Hepatocyte (in vitro differentiated cells): ENCODE data around the gene PTPN12. TPM values are rescaled to one million over a fixed set of nuclear protein-coding genes. Genes with fewer than 3 reads are reported as not detected.
"Not testable (repeated sequence)": the region's sequence is repeated elsewhere in the genome, so short reads cannot be mapped to it uniquely, and the experiment has no call there.

ENCODE experiments used
- DNase-seq: peaks from one replicate; pipeline ENCODE4 v3.0.0-alpha.2; 2016; ENCODE audit warnings: low spot score
- H2AFZ ChIP-seq: fragments of 200-600 bp; sonication (generic); 2 replicates; pipeline ENCODE4 v1.6.0; 2016; ENCODE audit warnings: antibody characterized with exemption, mild to moderate bottlenecking
- H3K27ac ChIP-seq: fragments of 200-600 bp; sonication (generic); 2 replicates; pipeline ENCODE4 v1.5.1; 2016; ENCODE audit warnings: mild to moderate bottlenecking
- H3K27me3 ChIP-seq: fragments of 200-600 bp; sonication (generic); 2 replicates; pipeline ENCODE4 v1.6.1; 2016
- H3K36me3 ChIP-seq: fragments of 200-600 bp; sonication (generic); replicated peaks from 2 replicates; pipeline ENCODE4 v1.5.1; 2016; ENCODE audit warnings: low read depth; ENCODE audit not compliant: insufficient read depth
- H3K4me1 ChIP-seq: fragments of 200-600 bp; sonication (generic); 2 replicates; pipeline ENCODE4 v1.5.1; 2016; ENCODE audit warnings: mild to moderate bottlenecking, moderate library complexity; ENCODE audit not compliant: insufficient read depth
- H3K4me2 ChIP-seq: fragments of 200-600 bp; sonication (generic); 2 replicates; pipeline ENCODE4 v1.6.0; 2016
- H3K4me3 ChIP-seq: fragments of 200-600 bp; sonication (generic); 2 replicates; pipeline ENCODE4 v1.5.1; 2016; ENCODE audit warnings: mild to moderate bottlenecking
- H3K79me2 ChIP-seq: fragments of 200-600 bp; sonication (generic); 2 replicates; pipeline ENCODE4 v1.6.0; 2017; ENCODE audit warnings: mild to moderate bottlenecking
- H3K9me2 ChIP-seq: fragments of 200-600 bp; sonication (generic); replicated peaks from 2 replicates; pipeline ENCODE4 v1.6.0; 2017; ENCODE audit warnings: mild to moderate bottlenecking; ENCODE audit not compliant: insufficient read depth
- H3K9me3 ChIP-seq: fragments of 200-600 bp; sonication (generic); 2 replicates; pipeline ENCODE4 v1.5.1; 2016; ENCODE audit warnings: low read depth, mild to moderate bottlenecking
- H4K20me1 ChIP-seq: fragments of 200-600 bp; sonication (generic); 2 replicates; pipeline ENCODE4 v1.6.0; 2016; ENCODE audit warnings: mild to moderate bottlenecking; ENCODE audit not compliant: insufficient read depth, poor library complexity, severe bottlenecking
- EZH2 ChIP-seq: fragments of 200-600 bp; sonication (generic); IDR thresholded peaks from 2 replicates; pipeline ENCODE4 v1.6.1; 2016; ENCODE audit warnings: antibody characterized with exemption, mild to moderate bottlenecking, borderline replicate concordance
- EZH2phosphoT487 ChIP-seq: fragments of 200-600 bp; sonication (generic); IDR thresholded peaks from one replicate; pipeline ENCODE4 v1.6.1; 2018; ENCODE audit warnings: antibody characterized with exemption, mild to moderate bottlenecking, low read depth, moderate library complexity; ENCODE audit not compliant: unreplicated experiment, severe bottlenecking
- WGBS: methylation state at CpG from one replicate; pipeline ENCODE4 v1.1.6; 2016; ENCODE audit warnings: low lambda C conversion rate; ENCODE audit errors: missing lambda C conversion rate; 5-methylcytosine and 5-hydroxymethylcytosine counted together
- polyA plus RNA-seq: library from polyadenylated mRNA; unstranded; fragments of >200 nt; fragmentation: Nextera tagmentation; extraction: Ambion mirVana; gene quantifications from 2 replicates; pipeline ENCODE4 v1.2.1, GENCODE V29; 2016
- total RNA-seq: library from RNA; depleted of rRNA; stranded (reverse); fragments of >200 nt; gene quantifications from 2 replicates; pipeline ENCODE4 v1.2.3, GENCODE V29; 2014
- TF ChIP-seq, protein P1 (sequence below): fragments of 200-600 bp; sonication (generic); IDR thresholded peaks from 2 replicates; pipeline ENCODE4 v1.5.1; 2016; ENCODE audit warnings: antibody characterized with exemption, mild to moderate bottlenecking; ENCODE audit not compliant: poor library complexity

PTPN12 gene
- total and polyA plus RNA-seq, 2 experiments from 2014 or later = 16.4 to 50.5 TPM

DNA sequence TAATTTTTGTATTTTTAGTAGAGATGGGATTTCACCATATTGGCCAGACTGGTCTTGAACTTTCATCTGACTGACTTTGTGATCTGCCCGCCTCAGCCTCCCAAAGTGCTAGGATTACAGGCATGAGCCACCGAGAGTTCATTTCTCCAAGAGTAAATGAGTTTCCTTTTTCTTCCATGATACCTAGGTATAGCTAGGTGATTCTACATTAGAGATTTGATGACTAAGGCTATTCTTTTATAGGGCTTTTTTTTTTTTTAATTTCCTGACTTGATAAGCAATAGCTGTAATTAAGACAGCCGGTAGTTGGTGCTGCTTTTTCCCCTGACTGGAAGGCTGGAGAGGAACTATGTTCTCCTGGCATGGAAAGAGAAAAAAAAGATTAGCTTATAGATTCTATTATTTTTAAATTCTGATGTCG lies 3.3 kb downstream of the PTPN12 start:
- H4K20me1 ChIP-seq = peaks cover 65% of the 10 kb centered on the region
- DNase-seq = no peak
- TF ChIP-seq EZH2phosphoT487 (no peak), EZH2 (no peak)
- TF ChIP-seq, protein P1, sequence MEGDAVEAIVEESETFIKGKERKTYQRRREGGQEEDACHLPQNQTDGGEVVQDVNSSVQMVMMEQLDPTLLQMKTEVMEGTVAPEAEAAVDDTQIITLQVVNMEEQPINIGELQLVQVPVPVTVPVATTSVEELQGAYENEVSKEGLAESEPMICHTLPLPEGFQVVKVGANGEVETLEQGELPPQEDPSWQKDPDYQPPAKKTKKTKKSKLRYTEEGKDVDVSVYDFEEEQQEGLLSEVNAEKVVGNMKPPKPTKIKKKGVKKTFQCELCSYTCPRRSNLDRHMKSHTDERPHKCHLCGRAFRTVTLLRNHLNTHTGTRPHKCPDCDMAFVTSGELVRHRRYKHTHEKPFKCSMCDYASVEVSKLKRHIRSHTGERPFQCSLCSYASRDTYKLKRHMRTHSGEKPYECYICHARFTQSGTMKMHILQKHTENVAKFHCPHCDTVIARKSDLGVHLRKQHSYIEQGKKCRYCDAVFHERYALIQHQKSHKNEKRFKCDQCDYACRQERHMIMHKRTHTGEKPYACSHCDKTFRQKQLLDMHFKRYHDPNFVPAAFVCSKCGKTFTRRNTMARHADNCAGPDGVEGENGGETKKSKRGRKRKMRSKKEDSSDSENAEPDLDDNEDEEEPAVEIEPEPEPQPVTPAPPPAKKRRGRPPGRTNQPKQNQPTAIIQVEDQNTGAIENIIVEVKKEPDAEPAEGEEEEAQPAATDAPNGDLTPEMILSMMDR = no peak
- peaks cover 86% of the 10 kb centered on the region for H3K79me2 ChIP-seq
- H3K27me3 ChIP-seq = no peaks in the 10 kb centered on the region
- peaks cover 33% of the 10 kb centered on the region for H3K4me1 ChIP-seq
- peak overlapping the region; percentile 75 for H3K4me2 ChIP-seq
- peak overlapping the region; percentile 5 for H3K27ac ChIP-seq
- 81% methylated on average over 4 of the region's 4 CpGs for WGBS
- no peaks in the 10 kb centered on the region for H3K36me3 ChIP-seq
- H3K9me2 ChIP-seq = no peaks in the 10 kb centered on the region
- H3K9me3 ChIP-seq = no peaks in the 10 kb centered on the region
- no peak overlapping the region for H2AFZ ChIP-seq
- H3K4me3 ChIP-seq = no peak overlapping the region

DNA sequence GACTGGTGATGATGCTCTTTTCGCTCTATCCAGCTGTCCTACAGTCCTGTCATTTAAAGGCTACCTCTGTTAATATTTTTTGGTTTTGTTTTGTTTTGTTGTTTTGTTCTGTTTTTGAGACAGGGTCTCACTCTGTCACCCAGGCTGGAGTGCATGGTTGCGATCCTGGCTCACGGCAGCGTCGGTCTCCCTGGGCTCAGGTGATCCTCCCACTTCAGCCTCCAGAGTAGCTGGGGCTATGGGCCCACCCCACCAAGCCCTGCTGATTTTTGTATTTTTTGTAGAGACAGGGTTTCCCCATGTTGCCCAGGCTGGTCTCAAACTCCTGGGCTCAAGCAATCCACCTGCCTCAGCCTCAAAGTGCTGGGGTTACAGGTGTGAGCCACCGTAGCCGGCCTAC lies 3.9 kb downstream of the PTPN12 start:
- H3K9me3 ChIP-seq, H3K27ac ChIP-seq, H3K9me2 ChIP-seq, H3K36me3 ChIP-seq, H3K27me3 ChIP-seq, DNase-seq, H2AFZ ChIP-seq, H3K4me3 ChIP-seq: not testable (repeated sequence)
- H3K79me2 ChIP-seq = peaks cover 87% of the 10 kb centered on the region
- WGBS = 96% methylated on average over 7 of the region's 7 CpGs
- H4K20me1 ChIP-seq = peaks cover 71% of the 10 kb centered on the region
- H3K4me1 ChIP-seq = peaks cover 30% of the 10 kb centered on the region
- peak overlapping the region; percentile 75 for H3K4me2 ChIP-seq

DNA sequence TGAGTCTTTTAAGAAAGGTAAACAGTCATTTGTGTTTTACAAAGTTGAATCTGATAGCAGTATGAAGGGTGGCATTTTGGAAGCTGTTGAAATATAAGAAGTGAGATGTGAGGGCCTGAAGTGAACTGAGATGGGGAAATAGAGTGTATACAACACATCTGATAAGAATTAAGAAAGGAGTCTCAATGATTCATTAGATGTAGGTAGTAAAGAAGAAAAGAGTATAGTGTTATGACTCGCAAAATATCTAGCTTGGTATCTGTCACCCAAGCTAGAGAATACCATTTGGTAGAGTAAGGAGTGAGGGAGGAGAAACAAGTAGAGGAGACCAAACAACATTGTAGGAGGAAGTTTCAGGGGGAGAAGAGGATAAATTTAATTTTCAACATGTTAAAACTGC lies 5.3 kb downstream of the PTPN12 start:
- H3K4me2 ChIP-seq = peak overlapping the region; percentile 20
- H2AFZ ChIP-seq = no peak overlapping the region
- peaks cover 29% of the 10 kb centered on the region for H3K4me1 ChIP-seq
- DNase-seq = no peak
- no peaks in the 10 kb centered on the region for H3K27me3 ChIP-seq
- H3K9me2 ChIP-seq = no peaks in the 10 kb centered on the region
- peak overlapping the region; percentile 2 for H3K27ac ChIP-seq
- no peaks in the 10 kb centered on the region for H3K9me3 ChIP-seq
- TF ChIP-seq EZH2phosphoT487 (no peak), EZH2 (no peak)
- TF ChIP-seq, protein P1 = no peak
- WGBS = 69% methylated on average over 1 of the region's 1 CpG
- H3K36me3 ChIP-seq = no peaks in the 10 kb centered on the region
- peaks cover 85% of the 10 kb centered on the region for H4K20me1 ChIP-seq
- H3K79me2 ChIP-seq = peaks cover 100% of the 10 kb centered on the region
- no peak overlapping the region for H3K4me3 ChIP-seq

DNA sequence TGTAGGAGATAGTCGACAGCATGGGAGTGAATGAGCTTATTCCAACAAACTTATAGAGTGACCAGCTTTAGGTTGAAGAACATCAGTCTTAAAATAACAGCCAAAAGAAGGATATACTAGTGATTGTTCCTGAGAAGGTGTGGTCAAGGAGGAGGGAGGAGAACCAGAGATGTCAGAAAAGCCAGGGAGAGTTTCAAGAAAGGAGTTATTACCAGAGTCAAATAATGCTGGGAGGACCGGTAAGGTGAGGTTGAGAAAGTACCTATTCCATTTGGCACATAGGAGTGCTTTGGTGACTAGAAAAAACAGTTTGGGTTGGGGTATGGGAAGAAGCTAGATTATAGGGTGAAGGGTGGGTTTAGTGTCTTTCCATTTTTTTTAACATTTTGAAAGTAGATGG lies 5.8 kb downstream of the PTPN12 start:
- 72% methylated on average over 2 of the region's 2 CpGs for WGBS
- no peak overlapping the region for H2AFZ ChIP-seq
- TF ChIP-seq, protein P1 = no peak
- TF ChIP-seq EZH2phosphoT487 = no peak
- TF ChIP-seq EZH2 = no peak
- peaks cover 90% of the 10 kb centered on the region for H4K20me1 ChIP-seq
- H3K4me3 ChIP-seq = no peak overlapping the region
- H3K9me2 ChIP-seq = no peaks in the 10 kb centered on the region
- peak overlapping the region; percentile 20 for H3K4me2 ChIP-seq
- peaks cover 100% of the 10 kb centered on the region for H3K79me2 ChIP-seq
- peaks cover 29% of the 10 kb centered on the region for H3K4me1 ChIP-seq
- H3K9me3 ChIP-seq = no peaks in the 10 kb centered on the region
- H3K27ac ChIP-seq = peak overlapping the region; percentile 2
- H3K36me3 ChIP-seq = no peaks in the 10 kb centered on the region
- no peaks in the 10 kb centered on the region for H3K27me3 ChIP-seq
- DNase-seq = no peak
